Gastroesophageal sphincter (tissue), 4 donors: ENCODE results near the gene SHISA2. TPM values are rescaled to one million over a fixed set of nuclear protein-coding genes. Genes with fewer than 3 reads are reported as not detected.

Experiments used
- ATAC-seq: fragments of 150-250 bp; one replicate; pipeline ENCODE4 v1.9.1; 2016; ENCODE audit warnings: mild to moderate bottlenecking, moderate library complexity
- H3K27ac ChIP-seq, 4 donors: fragments of 200-600 bp; sonication (generic) in 3 of 4; 1 replicate in 3 of 4; 2 replicates in 1 of 4; pipeline ENCODE4 v1.5.1; 2016 to 2019
- H3K27me3 ChIP-seq: fragments of 200-600 bp; sonication (generic); one replicate; pipeline ENCODE4 v1.5.1; 2019
- H3K36me3 ChIP-seq, 2 donors: fragments of 200-600 bp; sonication (generic); one replicate each; pipeline ENCODE4 v1.5.1; 2019; ENCODE audit warnings: control low read depth in 1 of 2
- H3K4me1 ChIP-seq, 3 donors: fragments of 200-600 bp; sonication (generic); 1 replicate in 2 of 3; 2 replicates in 1 of 3; pipeline ENCODE4 v1.5.1; 2016 to 2019; ENCODE audit warnings: control low read depth in 2 of 3
- H3K4me3 ChIP-seq, 2 donors: fragments of 200-600 bp; sonication (generic); one replicate each; pipeline ENCODE4 v1.5.1; 2019; ENCODE audit warnings: mild to moderate bottlenecking in 1 of 2, moderate library complexity in 1 of 2
- H3K9me3 ChIP-seq, 3 donors: fragments of 200-600 bp; sonication (generic); one replicate each; pipeline ENCODE4 v1.5.1; 2017 to 2019; ENCODE audit warnings: control low read depth in 2 of 3
- EP300 ChIP-seq: sonication (generic); formaldehyde crosslinking; IDR thresholded peaks from one replicate; pipeline ENCODE4 v1.6.1; 2017; ENCODE audit warnings: antibody characterized with exemption, mild to moderate bottlenecking
- POLR2A ChIP-seq, 2 donors: fragments of 450-650 bp; IDR thresholded peaks; one replicate each; pipeline ENCODE4 v1.6.1; 2017; ENCODE audit warnings: antibody characterized with exemption in 2 of 2, mild to moderate bottlenecking in 2 of 2, moderate library complexity in 1 of 2
- POLR2AphosphoS5 ChIP-seq: sonication (generic); formaldehyde crosslinking; IDR thresholded peaks from one replicate; pipeline ENCODE4 v1.6.1; 2017; ENCODE audit warnings: antibody characterized with exemption
- WGBS, 2 donors: methylation state at CpG; one replicate each; pipeline ENCODE4 v1.1.5; 2018; ENCODE audit warnings: low coverage in 1 of 2; 5-methylcytosine and 5-hydroxymethylcytosine counted together
- total RNA-seq, 4 donors: library from RNA; depleted of rRNA; stranded (reverse); fragments of >200 nt; gene quantifications; one replicate each; pipeline ENCODE4 v1.1.0, GENCODE V29; 2016
- TF ChIP-seq, protein P1 (sequence below), 4 experiments: fragments of 200-600 bp in 2 of 4; fragments of 450-650 bp in 2 of 4; sonication (generic) in 1 of 4; IDR thresholded peaks; one replicate each; pipeline ENCODE4 v1.5.1; 2017 to 2019; ENCODE audit warnings: antibody characterized with exemption in 4 of 4, mild to moderate bottlenecking in 2 of 4, moderate library complexity in 2 of 4

Gene SHISA2
- total RNA-seq, 4 donors from 2014 or later, result 0.47 to 3.1 (median 0.71) TPM

DNA sequence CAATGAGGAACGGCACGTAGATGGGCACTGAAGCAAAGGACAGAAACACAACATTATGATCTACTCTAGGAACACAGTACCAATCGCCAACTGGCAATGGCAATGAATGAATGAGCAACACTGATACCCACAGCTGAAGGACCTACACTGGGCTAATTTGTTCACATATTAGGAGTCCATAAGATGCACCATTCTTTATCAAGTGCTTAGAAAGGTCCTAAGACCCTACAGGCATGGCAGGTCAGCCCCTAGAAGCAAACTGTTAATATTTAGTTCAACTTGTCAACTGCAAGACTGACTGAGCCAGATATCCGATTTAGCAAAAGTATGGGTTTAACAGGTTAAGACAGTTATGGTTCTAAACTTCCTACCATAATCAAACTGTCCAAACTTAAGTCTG, 4.8 kb downstream of the SHISA2 start:
- no peak for ATAC-seq
- Histone ChIP-seq H3K27me3 (peaks cover 65% of the 10 kb centered on the region), H3K36me3 (no peaks in the 10 kb centered on the region), H3K9me3 (no peaks in the 10 kb centered on the region), H3K4me3 (no peak overlapping the region), H3K4me1 (peaks cover 0 to 30% (median 3%) of the 10 kb centered on the region in 3 donors), H3K27ac (no peak overlapping the region)
- TF ChIP-seq POLR2A (IDR thresholded peaks at IDR 0.05), result no peak
- no peak for TF ChIP-seq POLR2AphosphoS5
- TF ChIP-seq, protein P1, sequence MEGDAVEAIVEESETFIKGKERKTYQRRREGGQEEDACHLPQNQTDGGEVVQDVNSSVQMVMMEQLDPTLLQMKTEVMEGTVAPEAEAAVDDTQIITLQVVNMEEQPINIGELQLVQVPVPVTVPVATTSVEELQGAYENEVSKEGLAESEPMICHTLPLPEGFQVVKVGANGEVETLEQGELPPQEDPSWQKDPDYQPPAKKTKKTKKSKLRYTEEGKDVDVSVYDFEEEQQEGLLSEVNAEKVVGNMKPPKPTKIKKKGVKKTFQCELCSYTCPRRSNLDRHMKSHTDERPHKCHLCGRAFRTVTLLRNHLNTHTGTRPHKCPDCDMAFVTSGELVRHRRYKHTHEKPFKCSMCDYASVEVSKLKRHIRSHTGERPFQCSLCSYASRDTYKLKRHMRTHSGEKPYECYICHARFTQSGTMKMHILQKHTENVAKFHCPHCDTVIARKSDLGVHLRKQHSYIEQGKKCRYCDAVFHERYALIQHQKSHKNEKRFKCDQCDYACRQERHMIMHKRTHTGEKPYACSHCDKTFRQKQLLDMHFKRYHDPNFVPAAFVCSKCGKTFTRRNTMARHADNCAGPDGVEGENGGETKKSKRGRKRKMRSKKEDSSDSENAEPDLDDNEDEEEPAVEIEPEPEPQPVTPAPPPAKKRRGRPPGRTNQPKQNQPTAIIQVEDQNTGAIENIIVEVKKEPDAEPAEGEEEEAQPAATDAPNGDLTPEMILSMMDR (IDR thresholded peaks at IDR 0.05), result no peak
- TF ChIP-seq EP300, result no peak
- WGBS, 2 donors, result 78 to 82% methylated on average over 3 to 4 of the region's 4 CpGs

DNA sequence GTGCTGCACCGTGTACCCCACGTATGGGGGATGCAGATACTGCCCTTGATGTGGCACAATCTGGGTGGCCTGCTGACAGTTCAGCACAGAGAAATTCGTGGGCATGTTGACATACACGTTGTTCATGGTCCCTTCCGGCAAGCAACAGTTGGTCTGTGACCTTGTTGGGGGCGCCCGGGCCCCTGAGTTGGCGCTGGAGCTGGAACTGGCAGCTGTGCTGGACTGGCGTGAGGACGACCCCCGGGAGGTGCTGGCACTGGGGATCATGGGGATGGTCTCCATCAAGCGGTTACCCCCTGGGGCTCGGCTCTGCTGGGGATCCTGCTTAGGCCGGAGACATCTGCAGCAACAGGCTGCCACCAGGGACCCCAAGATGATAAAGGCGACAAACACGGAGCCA, 5.2 kb downstream of the SHISA2 start:
- peaks cover 61% of the 10 kb centered on the region for H3K27me3 ChIP-seq
- TF ChIP-seq, protein P1 (IDR thresholded peaks at IDR 0.05), result no peak
- TF ChIP-seq EP300, result no peak
- no peak for TF ChIP-seq POLR2A (IDR thresholded peaks at IDR 0.05)
- TF ChIP-seq POLR2AphosphoS5, result no peak
- no peak for ATAC-seq
- H3K4me3 ChIP-seq, result no peak overlapping the region
- no peak overlapping the region for H3K27ac ChIP-seq
- no peaks in the 10 kb centered on the region for H3K9me3 ChIP-seq
- WGBS, 2 donors, result 93 to 96% methylated on average over 3 to 4 of the region's 16 CpGs
- peaks cover 0 to 26% (median 3%) of the 10 kb centered on the region in 3 donors for H3K4me1 ChIP-seq
- H3K36me3 ChIP-seq, result no peaks in the 10 kb centered on the region

DNA sequence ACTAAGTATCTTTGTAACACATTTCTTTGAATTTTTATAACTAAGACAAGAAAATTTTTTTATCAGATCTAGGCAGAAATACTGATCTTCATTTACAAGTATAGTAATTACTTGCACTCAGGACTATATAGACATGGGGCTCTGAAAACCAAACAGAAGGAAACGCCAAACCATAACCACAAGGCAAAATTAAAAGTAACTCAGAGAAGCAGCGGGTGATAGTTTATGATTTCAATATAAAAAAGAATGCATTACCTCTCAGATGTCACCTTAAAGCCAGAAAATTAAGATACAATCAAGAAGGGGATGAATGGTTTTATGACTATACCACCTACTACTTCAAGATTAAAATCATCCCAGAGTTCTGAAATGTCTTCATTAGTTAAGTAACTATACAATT, 6.7 kb downstream of the SHISA2 start:
- peaks cover 46% of the 10 kb centered on the region for H3K27me3 ChIP-seq
- no peak for ATAC-seq
- no peak overlapping the region for H3K4me3 ChIP-seq
- 80 to 87% methylated on average over 2 of the region's 2 CpGs for WGBS, 2 donors
- TF ChIP-seq POLR2AphosphoS5 (no peak), EP300 (no peak), POLR2A (IDR thresholded peaks at IDR 0.05) (no peak)
- TF ChIP-seq, protein P1 (IDR thresholded peaks at IDR 0.05), result no peak
- H3K27ac ChIP-seq, result no peak overlapping the region
- H3K36me3 ChIP-seq, result no peaks in the 10 kb centered on the region
- peaks cover 0 to 11% (median 0%) of the 10 kb centered on the region in 3 donors for H3K4me1 ChIP-seq
- H3K9me3 ChIP-seq, result no peaks in the 10 kb centered on the region

DNA sequence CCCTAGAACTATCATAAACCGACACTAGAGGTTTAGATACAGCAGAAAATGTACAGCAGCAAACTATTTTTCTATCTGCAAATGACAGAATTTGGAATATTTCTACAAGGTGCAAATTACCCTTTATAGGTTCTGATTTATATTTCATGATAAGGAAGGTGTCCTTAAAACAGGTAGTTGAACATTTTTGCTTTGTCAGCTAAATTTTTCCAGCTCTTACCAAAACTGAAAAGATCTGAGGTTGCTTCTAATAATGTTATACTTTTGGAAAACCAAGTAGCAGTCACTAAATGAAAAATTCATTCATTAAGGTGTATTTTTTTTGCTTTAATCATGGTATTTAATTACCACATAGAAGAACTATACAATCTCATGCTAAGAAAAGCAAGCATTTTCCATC, 9.0 kb downstream of the SHISA2 start:
- H3K27me3 ChIP-seq, result peaks cover 22% of the 10 kb centered on the region
- no peak overlapping the region for H3K27ac ChIP-seq
- TF ChIP-seq, protein P1 (IDR thresholded peaks at IDR 0.05), result no peak
- TF ChIP-seq POLR2A (IDR thresholded peaks at IDR 0.05) (no peak), EP300 (no peak), POLR2AphosphoS5 (no peak)
- no peak for ATAC-seq
- H3K4me3 ChIP-seq, result no peak overlapping the region
- no peaks in the 10 kb centered on the region for H3K4me1 ChIP-seq
- WGBS, 2 donors, result 80 to 100% methylated on average over 1 of the region's 1 CpG
- H3K9me3 ChIP-seq, result no peaks in the 10 kb centered on the region
- no peaks in the 10 kb centered on the region for H3K36me3 ChIP-seq

DNA sequence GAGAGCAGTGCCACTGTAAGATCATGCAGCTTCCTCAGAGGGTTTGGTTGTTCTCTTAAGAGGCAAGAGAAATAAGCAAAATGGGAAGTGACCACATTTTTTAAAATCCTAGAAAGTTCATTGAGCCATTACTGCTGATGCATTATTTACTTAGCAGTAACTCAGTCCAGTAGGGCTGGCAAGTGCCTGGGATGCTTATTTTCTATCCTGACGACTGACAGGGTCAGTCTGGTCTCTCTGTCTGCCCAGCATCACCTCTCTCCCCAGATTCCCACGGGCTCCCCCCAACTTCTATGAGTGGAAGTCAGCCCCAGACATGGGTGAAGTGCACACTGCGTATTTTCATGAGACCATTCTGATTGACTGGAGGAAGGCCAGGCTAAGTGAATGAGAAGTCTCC, 10.4 kb downstream of the SHISA2 start:
- ATAC-seq, result no peak
- WGBS, 2 donors, result 83 to 100% methylated on average over 1 to 3 of the region's 3 CpGs
- no peaks in the 10 kb centered on the region for H3K4me1 ChIP-seq
- H3K36me3 ChIP-seq, result no peaks in the 10 kb centered on the region
- TF ChIP-seq POLR2A (IDR thresholded peaks at IDR 0.05), result no peak
- no peak overlapping the region for H3K4me3 ChIP-seq
- H3K27ac ChIP-seq, result no peak overlapping the region
- peaks cover 9% of the 10 kb centered on the region for H3K27me3 ChIP-seq
- peaks cover 0 to 5% (median 0%) of the 10 kb centered on the region in 3 donors for H3K9me3 ChIP-seq
